IPS-15b (cell line): ENCODE results near the gene CRYBA4.
A peak's percentile ranks its signal among the peaks of the same experiment; 100 is the strongest.

ENCODE experiments used
- H3K27me3 ChIP-seq: one replicate; pipeline ENCODE4 v1.6.1; 2013; ENCODE audit warnings: low read length; ENCODE audit not compliant: control insufficient read depth, insufficient read depth
- H3K36me3 ChIP-seq: one replicate; pipeline ENCODE4 v1.6.1; 2013; ENCODE audit warnings: low read length; ENCODE audit not compliant: control insufficient read depth, insufficient read depth
- H3K4me1 ChIP-seq: one replicate; pipeline ENCODE4 v1.6.1; 2013; ENCODE audit warnings: mild to moderate bottlenecking, low read length; ENCODE audit not compliant: control insufficient read depth, insufficient read depth
- H3K4me3 ChIP-seq: one replicate; pipeline ENCODE4 v1.5.1; 2013; ENCODE audit warnings: low read depth, low read length
- H3K9ac ChIP-seq: one replicate; pipeline ENCODE4 v1.6.1; 2013; ENCODE audit warnings: low read depth, mild to moderate bottlenecking, low read length
- H3K9me3 ChIP-seq: one replicate; pipeline ENCODE4 v1.6.1; 2013; ENCODE audit warnings: mild to moderate bottlenecking, low read length; ENCODE audit not compliant: control insufficient read depth, insufficient read depth

CRYBA4 gene

DNA sequence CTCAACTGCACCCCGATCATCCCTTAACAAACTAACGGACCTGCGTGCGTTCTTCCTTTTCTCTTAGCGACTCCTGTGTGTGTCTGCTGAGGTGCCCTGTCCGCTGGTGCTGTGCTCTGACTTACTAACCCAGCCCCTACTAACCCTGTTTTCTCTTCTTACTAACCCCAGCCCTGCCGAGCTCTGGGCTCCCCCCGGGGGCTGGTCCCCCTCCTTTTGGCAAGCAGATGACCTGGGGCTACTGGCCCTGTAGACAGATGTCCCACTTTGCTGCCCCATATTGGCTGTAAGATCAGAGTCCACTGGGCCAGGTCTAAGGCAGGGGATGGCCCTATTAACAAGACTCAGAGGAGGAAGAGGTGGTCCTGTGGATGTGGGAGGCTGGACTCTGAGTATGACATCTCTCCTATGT is 50.3 kb downstream of the CRYBA4 start:
- H3K36me3 ChIP-seq: peaks cover 25% of the 10 kb centered on the region
- H3K4me3 ChIP-seq: peak overlapping the region; percentile 89
- H3K4me1 ChIP-seq: peaks cover 23% of the 10 kb centered on the region
- no peaks in the 10 kb centered on the region for H3K27me3 ChIP-seq
- no peaks in the 10 kb centered on the region for H3K9me3 ChIP-seq
- H3K9ac ChIP-seq: peak overlapping the region; percentile 17

- Histone ChIP-seq H3K4me1 (peaks cover 23% of the 10 kb centered on the region), H3K36me3 (peaks cover 18% of the 10 kb centered on the region), H3K9me3 (no peaks in the 10 kb centered on the region), H3K27me3 (no peaks in the 10 kb centered on the region), H3K9ac (peak overlapping the region; percentile 96), H3K4me3 (peak overlapping the region; percentile 89)
These were observed 51.1 kb downstream of the CRYBA4 start for GRCh38 chr22:26672590-26673468.

DNA sequence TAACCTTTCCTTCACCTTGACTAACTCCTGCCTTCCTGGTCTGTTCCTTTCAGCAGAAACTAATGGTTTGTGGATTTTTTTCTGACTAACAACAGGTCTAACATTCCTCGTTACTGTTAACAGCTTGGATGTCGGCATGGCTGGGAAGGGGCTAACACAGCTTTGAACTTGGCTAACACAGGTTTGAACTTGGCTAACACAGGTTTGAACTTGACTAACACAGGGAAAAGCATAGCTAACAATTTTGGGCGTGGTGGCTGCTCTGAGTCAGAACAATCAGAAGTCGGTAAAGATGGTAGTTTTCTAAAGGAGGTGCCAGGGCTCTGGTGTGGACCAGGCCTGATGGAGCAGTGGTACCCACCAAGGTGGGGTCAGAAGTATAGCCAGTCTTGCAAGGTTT is 51.7 kb downstream of the CRYBA4 start:
- Histone ChIP-seq H3K9me3 (no peaks in the 10 kb centered on the region), H3K4me1 (peaks cover 22% of the 10 kb centered on the region), H3K36me3 (peaks cover 11% of the 10 kb centered on the region)

GRCh38 chr22:26674211-26675190 is 52.7 kb downstream of the CRYBA4 start:
- H3K4me3 ChIP-seq: no peak overlapping the region
- no peaks in the 10 kb centered on the region for H3K27me3 ChIP-seq
- H3K9me3 ChIP-seq: no peaks in the 10 kb centered on the region
- peaks cover 20% of the 10 kb centered on the region for H3K4me1 ChIP-seq
- no peak overlapping the region for H3K9ac ChIP-seq
- peaks cover 2% of the 10 kb centered on the region for H3K36me3 ChIP-seq

More for the DNA sequence above, 51.7 kb downstream of the CRYBA4 start:
- Histone ChIP-seq H3K4me3 (peak overlapping the region; percentile 89), H3K9ac (peak overlapping the region; percentile 96), H3K27me3 (no peaks in the 10 kb centered on the region)

DNA sequence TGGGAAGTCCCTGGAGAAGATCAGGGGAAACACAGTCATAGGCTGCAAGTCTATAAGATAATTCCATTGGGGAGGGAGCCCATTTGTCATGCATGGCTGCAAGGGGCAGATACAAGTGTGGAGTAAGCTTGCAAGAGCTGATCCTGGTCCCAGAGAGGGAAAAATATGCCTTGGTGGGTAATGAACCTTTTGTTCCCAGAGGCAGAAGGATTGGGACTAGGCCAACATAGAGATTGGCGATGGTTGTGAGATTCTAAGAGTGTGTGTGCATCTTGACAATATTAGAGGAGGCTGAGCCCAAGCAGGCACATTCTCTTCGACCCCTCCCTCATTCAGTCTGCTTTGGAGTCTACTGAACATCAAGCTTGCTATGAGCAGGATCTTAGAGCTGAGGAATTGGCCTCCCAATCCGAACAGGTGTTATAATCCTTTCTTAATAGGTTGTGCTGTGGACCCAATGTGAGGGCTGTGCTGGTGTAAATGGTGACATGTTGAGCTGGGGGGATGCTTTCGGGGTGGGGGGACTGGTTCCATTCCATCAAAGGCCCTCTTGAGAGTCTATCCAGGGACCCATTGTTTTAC is 54.0 kb downstream of the CRYBA4 start:
- Histone ChIP-seq H3K4me1 (peaks cover 17% of the 10 kb centered on the region), H3K27me3 (no peaks in the 10 kb centered on the region), H3K9ac (no peak overlapping the region), H3K9me3 (no peaks in the 10 kb centered on the region), H3K4me3 (no peak overlapping the region), H3K36me3 (no peaks in the 10 kb centered on the region)

GRCh38 chr22:26677217-26677616 is 55.5 kb downstream of the CRYBA4 start:
- Histone ChIP-seq H3K36me3 (no peaks in the 10 kb centered on the region), H3K4me1 (peaks cover 20% of the 10 kb centered on the region), H3K9ac (no peak overlapping the region), H3K9me3 (no peaks in the 10 kb centered on the region), H3K4me3 (no peak overlapping the region), H3K27me3 (no peaks in the 10 kb centered on the region)

DNA sequence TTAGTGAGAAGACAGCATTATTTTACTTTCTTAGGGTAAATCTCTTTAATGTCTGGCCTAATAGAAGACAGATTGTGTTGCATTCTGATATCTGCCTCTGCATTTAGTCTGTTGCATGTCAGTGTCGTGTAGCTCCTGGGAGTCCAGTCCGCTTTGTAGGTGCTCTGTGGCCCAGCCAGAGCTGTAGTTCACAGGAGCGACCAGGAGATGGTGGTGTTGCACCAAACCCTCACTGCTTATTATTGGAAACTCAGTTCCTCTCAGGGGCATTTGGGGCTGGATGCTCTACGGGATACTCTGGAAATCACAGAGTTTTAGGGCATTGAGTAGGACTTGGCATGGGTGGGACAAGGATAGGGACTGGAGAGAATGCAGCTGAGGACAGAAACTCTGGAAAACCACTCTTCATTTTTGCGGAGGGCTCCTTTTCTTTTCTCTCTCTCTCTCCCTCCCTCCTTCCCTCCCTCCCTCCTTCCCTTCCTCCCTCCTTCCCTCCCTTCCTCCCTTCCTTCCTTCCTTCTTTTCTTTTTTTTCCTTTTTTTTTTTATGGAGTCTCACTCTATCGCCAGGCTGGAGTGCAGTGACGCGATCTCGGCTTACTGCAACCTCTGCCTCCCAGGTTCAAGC is 57.4 kb downstream of the CRYBA4 start:
- no peaks in the 10 kb centered on the region for H3K27me3 ChIP-seq
- no peaks in the 10 kb centered on the region for H3K9me3 ChIP-seq
- no peak overlapping the region for H3K9ac ChIP-seq

More for the DNA sequence above, 57.4 kb downstream of the CRYBA4 start:
- Histone ChIP-seq H3K4me1 (peaks cover 12% of the 10 kb centered on the region), H3K4me3 (no peak overlapping the region), H3K36me3 (no peaks in the 10 kb centered on the region)
